GM19324 (cell line): ENCODE measurements around the gene DCDC2.
A peak's percentile ranks its signal among the peaks of the same experiment; 100 is the strongest.
"Not testable (repeated sequence)": the region's sequence is repeated elsewhere in the genome, so short reads cannot be mapped to it uniquely, and the experiment has no call there.

ENCODE experiments used
- ATAC-seq: cut with Tn5 transposase; IDR thresholded peaks from one replicate; pipeline ENCODE4 v1.9.1; 2021; ENCODE audit warnings: mild to moderate bottlenecking, moderate library complexity; ENCODE audit not compliant: unreplicated experiment, low FRiP score

The DCDC2 gene

GRCh38 chr6:24357336-24358218, at the start of gene DCDC2:
Gene DCDC2 (minus strand): TSS chr6:24358059. CDS start chr6:24357750, 309 bp downstream.
- ATAC-seq, result no peak

- no peak for ATAC-seq
Observed at GRCh38 chr6:24405262-24405661, 47.4 kb upstream of the DCDC2 start.

- ATAC-seq, result no peak
Observed at GRCh38 chr6:24403501-24403824, 45.6 kb upstream of the DCDC2 start.

- peak; percentile 98 for ATAC-seq
Observed at GRCh38 chr6:24402697-24403500, 45.0 kb upstream of the DCDC2 start, which contains the start of gene MRS2. Gene MRS2 (plus strand): TSS chr6:24402936. CDS start chr6:24403047, 111 bp downstream.

GRCh38 chr6:24401458-24401857, 43.6 kb upstream of the DCDC2 start:
- ATAC-seq, result no peak

- not testable (repeated sequence) for ATAC-seq
Observed at GRCh38 chr6:24400045-24401039, 42.5 kb upstream of the DCDC2 start.

GRCh38 chr6:24397631-24398030, 39.8 kb upstream of the DCDC2 start:
- ATAC-seq, result no peak

GRCh38 chr6:24396824-24397223, 39.0 kb upstream of the DCDC2 start:
- no peak for ATAC-seq

GRCh38 chr6:24394780-24395437, 37.0 kb upstream of the DCDC2 start:
- no peak for ATAC-seq

GRCh38 chr6:24394061-24394779, 36.4 kb upstream of the DCDC2 start:
- ATAC-seq, result no peak

GRCh38 chr6:24391756-24392405, 34.0 kb upstream of the DCDC2 start:
- no peak for ATAC-seq

GRCh38 chr6:24391208-24391607, 33.3 kb upstream of the DCDC2 start:
- ATAC-seq, result no peak

GRCh38 chr6:24387818-24388217, 30.0 kb upstream of the DCDC2 start:
- ATAC-seq, result no peak

- ATAC-seq, result no peak
Observed at GRCh38 chr6:24385536-24386269, 27.8 kb upstream of the DCDC2 start.

GRCh38 chr6:24384369-24385130, 26.7 kb upstream of the DCDC2 start:
- not testable (repeated sequence) for ATAC-seq

- ATAC-seq, result not testable (repeated sequence)
Observed at GRCh38 chr6:24382891-24383494, 25.1 kb upstream of the DCDC2 start.

GRCh38 chr6:24382220-24382540, 24.3 kb upstream of the DCDC2 start:
- no peak for ATAC-seq
